MV-4-11 (cell line): Measurements from ENCODE around the gene DISC1.

Experiments used
- DNase-seq: peaks from one replicate; lab custom pipeline; 2025; lab: John Stamatoyannopoulos, UW

The DISC1 gene

GRCh38 chr1:231855926-231856325, 229.3 kb downstream of the DISC1 start:
- DNase-seq, result no peak

- no peak for DNase-seq
These were observed 229.8 kb downstream of the DISC1 start for GRCh38 chr1:231856426-231856825.

- DNase-seq, result no peak
These were observed 230.3 kb downstream of the DISC1 start for GRCh38 chr1:231856894-231857293.

GRCh38 chr1:231857609-231858135, 231.1 kb downstream of the DISC1 start:
- no peak for DNase-seq

GRCh38 chr1:231860221-231861088, 233.9 kb downstream of the DISC1 start:
- no peak for DNase-seq

GRCh38 chr1:231861541-231862481, 235.2 kb downstream of the DISC1 start:
- DNase-seq, result peak; percentile 21

GRCh38 chr1:231862611-231863010, 236.0 kb downstream of the DISC1 start:
- DNase-seq, result no peak

- no peak for DNase-seq
These were observed 238.7 kb downstream of the DISC1 start for GRCh38 chr1:231865331-231865730.

GRCh38 chr1:231866392-231867331, 240.1 kb downstream of the DISC1 start:
- DNase-seq, result peak; percentile 32

GRCh38 chr1:231867607-231868006, 241.0 kb downstream of the DISC1 start:
- DNase-seq, result no peak

GRCh38 chr1:231869364-231869763, 242.8 kb downstream of the DISC1 start:
- peak; percentile 76 for DNase-seq

- no peak for DNase-seq
These were observed 244.9 kb downstream of the DISC1 start for GRCh38 chr1:231871471-231871870.

GRCh38 chr1:231871878-231872277, 245.3 kb downstream of the DISC1 start:
- DNase-seq, result no peak

- no peak for DNase-seq
These were observed 245.9 kb downstream of the DISC1 start for GRCh38 chr1:231872461-231872910.

GRCh38 chr1:231878737-231879136, 252.1 kb downstream of the DISC1 start:
- DNase-seq, result no peak

- no peak for DNase-seq
These were observed 252.7 kb downstream of the DISC1 start for GRCh38 chr1:231879296-231879695.

GRCh38 chr1:231882333-231882732, 255.7 kb downstream of the DISC1 start:
- no peak for DNase-seq

- DNase-seq, result no peak
These were observed 256.2 kb downstream of the DISC1 start for GRCh38 chr1:231882790-231883189.

GRCh38 chr1:231883382-231883781, 256.8 kb downstream of the DISC1 start:
- no peak for DNase-seq

GRCh38 chr1:231885209-231885854, 258.7 kb downstream of the DISC1 start:
- DNase-seq, result no peak

- DNase-seq, result no peak
These were observed 260.6 kb downstream of the DISC1 start for GRCh38 chr1:231887166-231887565.
